ENCODE measurements around the gene PIK3CG. TPM values are rescaled to one million over a fixed set of nuclear protein-coding genes. Genes with fewer than 3 reads are reported as not detected.
"Not testable (repeated sequence)": the region's sequence is repeated elsewhere in the genome, so short reads cannot be mapped to it uniquely, and the experiment has no call there.

Gene PIK3CG
- total RNA-seq, 1 donor from 2014 or later, result 0.50 TPM

GRCh38 chr7:106891548-106892410 is 26.7 kb downstream of the PIK3CG start:
- DNase-seq (ENCODE audit: low read depth), result no peak
- Histone ChIP-seq H3K4me3 (ENCODE audit: low read depth, low read length) (no peak overlapping the region), H3K36me3 (ENCODE audit: control insufficient read depth, insufficient read depth, low read length) (no peaks in the 10 kb centered on the region), H3K27me3 (ENCODE audit: control insufficient read depth, insufficient read depth, low read length) (no peaks in the 10 kb centered on the region)
- no peak for TF ChIP-seq CTCF (IDR thresholded peaks at IDR 0.05; ENCODE audit: insufficient read depth, low read length, poor library complexity, severe bottlenecking)

- Histone ChIP-seq H3K4me3 (ENCODE audit: low read depth, low read length) (no peak overlapping the region), H3K36me3 (ENCODE audit: control insufficient read depth, insufficient read depth, low read length) (no peaks in the 10 kb centered on the region), H3K27me3 (ENCODE audit: control insufficient read depth, insufficient read depth, low read length) (no peaks in the 10 kb centered on the region)
- no peak for TF ChIP-seq CTCF (IDR thresholded peaks at IDR 0.05; ENCODE audit: insufficient read depth, low read length, poor library complexity, severe bottlenecking)
- DNase-seq (ENCODE audit: low read depth), result no peak
Observed at GRCh38 chr7:106893591-106893990, 28.5 kb downstream of the PIK3CG start.

GRCh38 chr7:106895246-106895864 is 30.3 kb downstream of the PIK3CG start:
- Histone ChIP-seq H3K27me3 (ENCODE audit: control insufficient read depth, insufficient read depth, low read length) (no peaks in the 10 kb centered on the region), H3K36me3 (ENCODE audit: control insufficient read depth, insufficient read depth, low read length) (no peaks in the 10 kb centered on the region), H3K4me3 (ENCODE audit: low read depth, low read length) (no peak overlapping the region)
- TF ChIP-seq CTCF (IDR thresholded peaks at IDR 0.05; ENCODE audit: insufficient read depth, low read length, poor library complexity, severe bottlenecking), result no peak
- DNase-seq (ENCODE audit: low read depth), result no peak

- Histone ChIP-seq H3K4me3 (ENCODE audit: low read depth, low read length) (no peak overlapping the region), H3K36me3 (ENCODE audit: control insufficient read depth, insufficient read depth, low read length) (no peaks in the 10 kb centered on the region), H3K27me3 (ENCODE audit: control insufficient read depth, insufficient read depth, low read length) (no peaks in the 10 kb centered on the region)
- TF ChIP-seq CTCF (IDR thresholded peaks at IDR 0.05; ENCODE audit: insufficient read depth, low read length, poor library complexity, severe bottlenecking), result no peak
- no peak for DNase-seq (ENCODE audit: low read depth)
Observed at GRCh38 chr7:106896231-106896630, 31.1 kb downstream of the PIK3CG start.

- not testable (repeated sequence) for H3K36me3 ChIP-seq (ENCODE audit: control insufficient read depth, insufficient read depth, low read length); DNase-seq (ENCODE audit: low read depth); H3K4me3 ChIP-seq (ENCODE audit: low read depth, low read length); H3K27me3 ChIP-seq (ENCODE audit: control insufficient read depth, insufficient read depth, low read length)
Observed at GRCh38 chr7:106897553-106897952, 32.5 kb downstream of the PIK3CG start.

- not testable (repeated sequence) for H3K27me3 ChIP-seq (ENCODE audit: control insufficient read depth, insufficient read depth, low read length); H3K36me3 ChIP-seq (ENCODE audit: control insufficient read depth, insufficient read depth, low read length); DNase-seq (ENCODE audit: low read depth); H3K4me3 ChIP-seq (ENCODE audit: low read depth, low read length)
Observed at GRCh38 chr7:106898967-106899366, 33.9 kb downstream of the PIK3CG start.
